ENCODE measurements around the gene EPOP. TPM values are rescaled to one million over a fixed set of nuclear protein-coding genes. Genes with fewer than 3 reads are reported as not detected.
A peak's percentile ranks its signal among the peaks of the same experiment; 100 is the strongest.

EPOP gene
- total and polyA plus RNA-seq, 2 of the 13 experiments (the other 11 are each of a cell fraction or from before 2014, with no cell fraction given) = 14.7 to 37.8 TPM

DNA sequence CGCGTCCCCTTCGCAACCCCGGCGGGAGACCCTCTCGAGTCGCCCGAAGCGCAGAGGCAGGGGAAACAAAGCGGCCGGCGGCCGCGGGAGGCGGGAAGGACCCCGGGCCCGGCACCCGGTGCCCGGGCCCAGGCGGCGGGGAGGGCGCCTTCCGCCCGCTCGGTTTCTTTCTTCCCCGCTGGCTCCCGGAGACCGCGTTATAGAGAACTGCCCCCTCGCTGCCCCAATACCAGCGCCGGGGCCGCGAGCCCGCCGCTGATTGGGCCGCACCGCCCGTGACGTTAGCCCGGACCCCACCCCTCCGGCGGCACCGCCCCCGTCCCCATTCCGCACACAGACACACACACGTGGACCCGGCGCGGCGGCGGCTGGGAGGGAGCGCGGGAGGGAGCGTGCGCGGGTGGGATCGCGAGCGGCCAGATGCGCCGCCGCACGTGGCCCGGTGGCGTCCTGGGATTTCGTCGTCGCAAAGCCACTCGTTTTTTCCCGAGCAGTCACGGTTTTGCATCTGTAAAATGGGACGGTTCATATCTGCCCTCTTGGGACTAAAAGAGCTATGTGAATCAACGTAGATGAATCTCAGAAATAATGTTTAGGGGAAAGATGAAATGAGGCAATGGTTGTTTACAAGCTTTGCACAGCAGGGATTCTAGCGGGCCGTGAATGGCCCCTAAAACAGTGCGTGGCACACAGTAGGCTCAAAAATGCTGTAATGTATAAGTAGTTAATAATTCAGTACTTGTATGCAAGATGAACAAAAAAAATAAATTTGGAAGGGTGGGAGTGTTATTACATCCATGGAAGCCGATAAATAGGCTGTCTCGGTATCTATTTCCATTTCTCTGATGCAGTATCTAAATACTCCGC lies at the start of gene EPOP (continued):
- TF ChIP-seq ZSCAN29 (CRISPR knock-in tag; conservative IDR thresholded peaks at IDR 0.05) (no peak), ARNT (IDR thresholded peaks at IDR 0.05) (no peak), ZNF501 (CRISPR knock-in tag; IDR thresholded peaks at IDR 0.05) (peak; percentile 88), ZC3H4 (CRISPR knock-in tag; IDR thresholded peaks at IDR 0.05; ENCODE audit: borderline replicate concordance) (no peak), ZFAT (CRISPR knock-in tag; conservative IDR thresholded peaks at IDR 0.05) (no peak; the same call in 1 of the 2 replicates), IRX3 (CRISPR knock-in tag; IDR thresholded peaks at IDR 0.05; ENCODE audit: borderline replicate concordance, low read depth) (peak; percentile 89; the same call in 1 of the 2 replicates), ESRRA (CRISPR knock-in tag; IDR thresholded peaks at IDR 0.05; ENCODE audit: low read depth) (peak; percentile 45; the same call in 1 of the 2 replicates), ZNF570 (CRISPR knock-in tag; IDR thresholded peaks at IDR 0.05; ENCODE audit: borderline replicate concordance) (no peak), ZFP82 (CRISPR knock-in tag; IDR thresholded peaks at IDR 0.05; ENCODE audit: borderline replicate concordance) (no peak; the same call in 1 of the 2 replicates), ZNF788 (CRISPR knock-in tag; IDR thresholded peaks at IDR 0.05; ENCODE audit: borderline replicate concordance) (peak; percentile 92; the same call in 1 of the 2 replicates), SETDB1 (CRISPR knock-in tag; IDR thresholded peaks at IDR 0.05; ENCODE audit: borderline replicate concordance) (no peak), ZNF790 (CRISPR knock-in tag; IDR thresholded peaks at IDR 0.05; ENCODE audit: borderline replicate concordance) (peak; percentile 76; the same call in 1 of the 2 replicates), ZFX (CRISPR knock-in tag; IDR thresholded peaks at IDR 0.05; ENCODE audit: low read depth) (peak; percentile 20; the same call in 1 of the 2 replicates), FOXM1 (CRISPR knock-in tag; IDR thresholded peaks at IDR 0.05) (peak; percentile 91; the same call in 1 of the 2 replicates), TSC22D2 (CRISPR knock-in tag; IDR thresholded peaks at IDR 0.05; ENCODE audit: borderline replicate concordance) (peak; percentile 95), ZSCAN31 (CRISPR knock-in tag; IDR thresholded peaks at IDR 0.05; ENCODE audit: low read depth) (peak; percentile 69), ZNF562 (CRISPR knock-in tag; IDR thresholded peaks at IDR 0.05; ENCODE audit: borderline replicate concordance) (no peak), YY1 (IDR thresholded peaks at IDR 0.05; ENCODE audit: insufficient read depth, insufficient replicate concordance, low read depth, low read length) (peak; percentile 76), ZNF280B (CRISPR knock-in tag; IDR thresholded peaks at IDR 0.05; ENCODE audit: borderline replicate concordance) (peak; percentile 95), ZNF207 (IDR thresholded peaks at IDR 0.05; ENCODE audit: borderline replicate concordance) (no peak), ADNP (CRISPR knock-in tag; IDR thresholded peaks at IDR 0.05) (peak; percentile 94), ZNF589 (CRISPR knock-in tag; conservative IDR thresholded peaks at IDR 0.05) (peak; percentile 94), BRF2 (CRISPR knock-in tag; IDR thresholded peaks at IDR 0.05) (peak; percentile 88; the same call in 1 of the 2 replicates), SMARCC2 (IDR thresholded peaks at IDR 0.05) (no peak), SP4 (CRISPR knock-in tag; IDR thresholded peaks at IDR 0.05) (peak; percentile 93)
- TF ChIP-seq, protein P1, sequence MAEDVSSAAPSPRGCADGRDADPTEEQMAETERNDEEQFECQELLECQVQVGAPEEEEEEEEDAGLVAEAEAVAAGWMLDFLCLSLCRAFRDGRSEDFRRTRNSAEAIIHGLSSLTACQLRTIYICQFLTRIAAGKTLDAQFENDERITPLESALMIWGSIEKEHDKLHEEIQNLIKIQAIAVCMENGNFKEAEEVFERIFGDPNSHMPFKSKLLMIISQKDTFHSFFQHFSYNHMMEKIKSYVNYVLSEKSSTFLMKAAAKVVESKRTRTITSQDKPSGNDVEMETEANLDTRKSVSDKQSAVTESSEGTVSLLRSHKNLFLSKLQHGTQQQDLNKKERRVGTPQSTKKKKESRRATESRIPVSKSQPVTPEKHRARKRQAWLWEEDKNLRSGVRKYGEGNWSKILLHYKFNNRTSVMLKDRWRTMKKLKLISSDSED (CRISPR knock-in tag; IDR thresholded peaks at IDR 0.05) = no peak; the same call in 1 of the 2 replicates
